T-helper 2 cell (primary cell): Measurements from ENCODE around the gene S1PR3.
"Not testable (repeated sequence)": the region's sequence is repeated elsewhere in the genome, so short reads cannot be mapped to it uniquely, and the experiment has no call there.

Experiments used
- DNase-seq, 5 experiments: peaks; one replicate each; pipeline versions ENCODE4 v3.0.0 to v3.0.0-alpha.2; 2012 to 2022
- total RNA-seq, 2 donors: gene quantifications; one replicate each; lab custom pipeline; 2026; lab: John Stamatoyannopoulos, UW

S1PR3 gene
- 0 to 0.07 reads per million in 2 donors for total RNA-seq

DNA sequence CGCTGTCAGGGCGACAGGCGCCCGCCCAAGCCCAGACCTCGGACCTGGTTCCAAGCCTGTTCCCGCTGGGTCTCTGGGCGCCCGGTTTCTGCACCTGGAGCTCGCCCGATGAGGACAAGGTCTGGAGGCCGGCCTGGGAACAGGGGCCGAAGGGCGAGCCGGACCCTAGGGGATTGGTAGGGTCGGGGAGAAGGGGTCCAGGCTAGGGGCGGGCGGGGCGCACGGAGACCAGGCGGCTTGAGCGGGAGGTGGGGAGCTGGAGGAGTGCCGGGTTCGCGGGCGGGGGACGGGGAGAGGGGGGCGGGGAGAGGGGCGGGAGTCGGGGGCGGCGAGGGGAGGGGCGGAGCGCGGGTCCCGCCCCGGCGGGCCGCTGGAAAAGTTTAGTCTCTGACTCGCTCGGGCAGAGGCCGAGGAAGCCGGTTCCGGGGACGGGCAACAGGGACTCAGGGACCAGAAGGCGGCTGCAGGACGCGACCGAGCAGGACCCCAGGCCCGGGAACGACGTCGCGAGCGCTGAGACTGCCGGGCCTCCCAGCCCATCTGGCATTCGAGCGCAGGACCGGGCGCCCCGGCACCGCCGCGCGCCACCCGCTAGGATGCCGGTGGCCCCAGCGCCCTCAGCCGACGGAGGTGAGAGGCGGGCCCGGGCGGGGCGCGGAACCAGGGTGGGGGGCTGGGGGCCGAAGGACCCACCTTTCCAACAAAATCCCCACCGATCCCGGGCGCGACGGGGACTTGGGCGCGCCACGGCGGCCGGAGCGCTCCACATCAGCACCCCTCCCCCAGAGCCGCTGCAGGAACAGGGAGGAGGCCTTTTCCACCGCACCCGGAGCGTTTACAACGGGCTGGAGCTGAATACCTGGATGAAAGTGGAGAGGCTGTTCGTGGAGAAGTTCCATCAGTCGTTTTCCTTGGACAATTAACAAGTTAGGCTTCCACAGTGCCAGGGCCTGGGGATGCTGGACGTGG, at the start of gene S1PR3:
Gene S1PR3 (plus strand): TSS at position 403 of the 969 bp plus-strand sequence. CDS start 9,733 bp downstream, outside the sequence.
- peak in 1 of 5 experiments; percentile 60 for DNase-seq

- DNase-seq: not testable (repeated sequence)
These were observed 49.7 kb upstream of the S1PR3 start for GRCh38 chr9:88941586-88941985.

DNA sequence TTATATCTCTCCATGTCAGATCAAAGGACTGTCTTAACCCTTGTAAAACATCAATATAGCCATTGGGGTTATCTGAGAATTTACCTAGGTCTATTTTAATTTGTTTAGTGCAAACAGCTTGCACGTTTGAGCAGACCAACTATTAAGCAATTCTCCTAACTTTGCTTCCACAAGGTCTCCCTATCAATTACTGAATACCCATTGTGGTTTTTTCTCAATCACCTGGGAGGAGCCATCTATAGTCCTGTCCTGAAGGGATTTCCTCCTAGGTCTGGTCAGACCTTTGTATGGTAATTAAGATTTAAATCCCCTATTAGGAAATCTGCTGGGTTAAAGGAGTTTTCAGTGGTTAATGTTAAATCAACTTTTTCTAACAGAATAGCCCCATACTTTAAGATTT, 48.9 kb upstream of the S1PR3 start:
- no peak for DNase-seq

DNA sequence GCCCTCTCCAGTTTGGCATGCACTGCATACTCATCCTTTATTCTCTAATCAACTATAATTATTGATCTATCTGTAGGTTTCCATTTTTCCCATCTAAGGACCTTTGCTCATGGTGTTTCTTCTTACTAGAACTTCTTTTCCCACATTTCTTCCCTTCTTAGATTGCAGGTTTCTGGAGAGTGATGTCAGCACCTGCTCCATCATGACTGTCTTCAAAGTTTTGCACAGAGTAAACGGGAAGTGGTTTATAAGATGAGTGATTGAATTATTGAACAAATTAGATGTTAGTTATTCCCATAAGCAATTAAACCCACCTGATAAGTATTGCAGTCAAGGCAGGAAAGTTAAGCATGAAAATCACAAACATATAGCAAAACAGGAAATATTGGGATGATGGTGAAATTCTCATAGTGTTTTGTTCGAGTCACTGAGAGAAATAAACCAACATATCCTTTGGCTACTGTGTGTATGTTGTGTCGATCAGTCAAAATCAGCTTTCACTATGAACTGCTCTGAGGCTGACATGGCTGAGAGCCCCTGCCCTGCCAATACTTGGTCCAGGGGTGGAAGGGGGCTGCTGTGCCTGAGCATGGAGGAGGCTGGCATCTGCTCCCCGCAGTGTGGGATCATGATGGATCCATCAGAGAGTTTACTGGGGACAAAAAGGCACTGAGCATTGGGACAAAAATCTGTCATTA, 45.5 kb upstream of the S1PR3 start:
- peak in 1 of 5 experiments; percentile 77 for DNase-seq

GRCh38 chr9:88947581-88948573, 43.4 kb upstream of the S1PR3 start:
- DNase-seq: no peak

GRCh38 chr9:88949425-88949824, 41.8 kb upstream of the S1PR3 start:
- no peak for DNase-seq

DNA sequence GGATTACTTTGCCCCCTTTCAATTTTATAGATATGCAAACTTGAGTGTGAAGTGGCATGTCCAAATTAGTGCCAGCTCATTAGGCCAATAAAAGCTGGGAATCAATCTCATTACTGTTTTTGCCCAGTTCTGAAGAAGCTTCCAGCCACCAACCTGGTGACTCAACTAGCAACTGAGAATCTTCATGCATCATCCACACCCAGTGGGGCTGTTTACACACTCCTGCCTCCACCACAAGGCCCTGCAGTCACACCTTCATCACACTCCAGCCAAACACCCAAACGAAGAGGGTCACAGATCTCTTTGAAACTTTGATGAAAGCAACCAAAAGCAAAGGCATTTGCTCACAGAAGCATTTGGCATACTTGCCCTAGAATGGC, 41.3 kb upstream of the S1PR3 start:
- DNase-seq: peak in 1 of 5 experiments; percentile 91

DNA sequence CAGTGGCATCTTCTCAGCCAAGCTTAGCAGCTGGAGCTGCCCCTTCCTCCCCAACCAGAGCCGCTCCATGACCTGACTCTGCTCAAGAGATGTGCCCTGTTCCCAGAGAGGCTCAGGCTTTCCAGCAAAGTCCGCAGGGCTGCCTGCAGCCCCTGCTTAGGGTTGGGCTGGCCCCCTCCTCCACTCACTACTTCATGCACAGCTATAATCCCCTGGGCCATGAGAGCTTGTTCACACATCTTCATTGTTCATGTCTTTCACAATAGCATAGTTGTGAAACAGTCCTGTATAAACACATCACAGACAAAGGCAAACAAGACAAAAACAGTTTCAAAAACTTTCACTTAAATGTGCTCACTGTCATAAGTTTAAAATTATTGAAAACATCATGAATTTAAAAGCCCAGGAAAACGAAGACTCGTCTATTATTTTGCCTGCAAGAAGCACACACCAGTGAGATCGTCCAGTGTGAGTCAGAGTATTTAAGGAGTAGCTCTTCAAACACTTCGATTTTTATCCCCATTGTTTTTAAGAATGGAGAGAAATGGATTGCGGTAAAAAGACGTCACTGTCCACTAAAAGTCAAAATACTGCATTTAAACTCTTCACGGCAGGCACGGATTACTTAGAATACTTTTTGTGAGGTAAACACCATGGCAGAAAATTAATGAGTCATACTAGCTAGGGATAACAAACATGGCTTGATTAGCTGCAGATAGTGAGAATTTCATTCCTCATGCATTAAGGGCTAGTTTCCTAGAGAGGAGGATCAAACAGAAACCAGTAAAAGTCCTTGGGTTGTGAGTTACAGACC, 40.7 kb upstream of the S1PR3 start:
- DNase-seq: peak in 1 of 5 experiments; percentile 32

- no peak for DNase-seq
These were observed 40.1 kb upstream of the S1PR3 start for GRCh38 chr9:88951155-88951542.

DNA sequence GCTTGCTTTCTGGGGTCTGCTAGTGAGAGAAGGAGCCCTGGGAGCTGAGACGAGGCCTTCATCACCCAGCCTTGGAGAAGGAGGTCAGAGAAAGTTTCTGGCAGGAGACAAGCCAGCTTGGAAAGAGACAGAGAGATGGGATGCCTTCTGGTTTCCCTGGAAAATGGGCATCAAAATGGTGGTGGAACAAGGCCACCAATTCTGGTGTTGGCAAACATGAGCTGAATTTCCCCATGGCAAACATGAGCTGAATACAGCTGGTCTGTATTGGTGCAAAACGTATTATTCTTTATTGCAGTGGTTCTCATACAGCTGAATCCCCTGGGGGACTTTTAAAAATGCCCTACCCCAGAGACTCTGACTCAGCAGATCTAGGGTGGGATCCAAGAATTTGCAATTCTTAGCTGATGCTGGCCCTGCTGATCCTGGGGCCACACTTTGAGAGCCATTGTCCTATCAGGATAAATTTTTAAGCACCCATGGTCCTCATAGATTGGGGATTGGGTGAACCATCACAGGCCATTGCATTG, 39.1 kb upstream of the S1PR3 start:
- no peak for DNase-seq

DNA sequence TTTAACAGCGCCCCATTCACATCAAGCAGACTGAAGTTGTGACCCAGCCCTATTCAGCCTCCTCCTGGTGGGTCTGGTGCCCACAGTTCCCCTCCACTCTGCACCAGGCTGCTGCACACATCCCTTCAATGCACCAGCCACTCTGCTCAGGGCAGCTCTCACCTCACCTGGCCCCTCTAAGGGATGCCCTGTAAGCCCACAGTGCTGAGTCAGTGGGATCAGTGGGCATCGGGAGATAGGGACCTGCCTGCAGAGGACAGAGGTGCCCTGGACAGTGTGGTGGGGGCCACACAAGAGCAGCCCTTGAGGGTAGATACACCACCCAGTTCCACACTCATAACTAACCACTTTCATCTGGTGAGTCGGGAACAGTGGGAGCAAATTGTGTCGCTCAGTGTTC, 38.3 kb upstream of the S1PR3 start:
- no peak for DNase-seq

DNA sequence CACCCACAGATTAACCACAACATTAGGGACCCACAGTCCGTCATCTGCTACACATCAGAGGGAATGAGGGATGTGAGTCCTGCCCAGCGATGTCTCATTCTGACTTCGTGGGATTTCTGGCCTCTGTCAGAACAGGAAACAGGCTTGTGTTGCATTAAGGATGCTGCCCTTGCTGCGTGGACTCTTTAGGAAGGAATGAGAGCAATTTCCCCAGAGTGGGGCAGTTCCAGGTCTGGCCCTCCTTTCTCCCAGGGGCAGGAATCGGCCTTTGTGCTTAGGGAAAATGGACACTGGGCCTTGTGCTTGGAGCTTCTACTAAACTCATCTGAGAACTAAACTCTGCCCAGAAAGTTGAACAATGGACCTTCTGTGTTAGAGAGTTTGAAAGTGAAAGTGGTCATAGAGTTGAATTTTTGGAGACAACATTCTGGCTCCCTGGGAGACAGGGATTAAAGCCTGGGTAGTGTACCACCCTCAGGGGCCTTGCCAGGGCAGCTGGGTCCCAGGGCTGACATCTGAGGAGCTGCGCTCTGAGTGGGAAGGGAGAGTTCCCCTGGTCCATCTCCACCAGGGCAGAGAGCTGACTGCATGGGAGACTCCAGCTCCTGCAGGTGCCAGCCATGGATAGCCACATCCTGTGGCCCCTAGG, 37.8 kb upstream of the S1PR3 start:
- no peak for DNase-seq

- peak in 1 of 5 experiments; percentile 73 for DNase-seq
These were observed 37.2 kb upstream of the S1PR3 start for GRCh38 chr9:88954066-88954465.

DNA sequence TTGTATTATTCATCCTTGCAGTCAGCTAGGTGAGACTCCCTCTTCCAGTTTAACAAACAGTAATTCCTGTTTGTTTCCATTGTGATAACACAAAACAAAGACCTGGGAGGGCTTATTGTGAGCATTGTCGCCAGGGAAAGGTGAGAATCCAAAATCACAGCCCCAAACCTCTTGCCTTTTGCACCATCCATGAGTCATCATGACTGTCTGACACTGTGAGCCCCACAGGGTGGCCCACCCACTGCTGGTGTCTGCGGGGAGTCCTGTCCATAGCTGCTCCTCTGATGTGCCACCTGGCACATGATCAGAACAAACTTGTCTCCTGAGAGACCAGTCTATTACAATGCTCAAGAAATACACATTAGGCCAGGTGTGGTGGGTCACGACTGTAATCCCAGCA, 33.7 kb upstream of the S1PR3 start:
- DNase-seq: no peak

DNA sequence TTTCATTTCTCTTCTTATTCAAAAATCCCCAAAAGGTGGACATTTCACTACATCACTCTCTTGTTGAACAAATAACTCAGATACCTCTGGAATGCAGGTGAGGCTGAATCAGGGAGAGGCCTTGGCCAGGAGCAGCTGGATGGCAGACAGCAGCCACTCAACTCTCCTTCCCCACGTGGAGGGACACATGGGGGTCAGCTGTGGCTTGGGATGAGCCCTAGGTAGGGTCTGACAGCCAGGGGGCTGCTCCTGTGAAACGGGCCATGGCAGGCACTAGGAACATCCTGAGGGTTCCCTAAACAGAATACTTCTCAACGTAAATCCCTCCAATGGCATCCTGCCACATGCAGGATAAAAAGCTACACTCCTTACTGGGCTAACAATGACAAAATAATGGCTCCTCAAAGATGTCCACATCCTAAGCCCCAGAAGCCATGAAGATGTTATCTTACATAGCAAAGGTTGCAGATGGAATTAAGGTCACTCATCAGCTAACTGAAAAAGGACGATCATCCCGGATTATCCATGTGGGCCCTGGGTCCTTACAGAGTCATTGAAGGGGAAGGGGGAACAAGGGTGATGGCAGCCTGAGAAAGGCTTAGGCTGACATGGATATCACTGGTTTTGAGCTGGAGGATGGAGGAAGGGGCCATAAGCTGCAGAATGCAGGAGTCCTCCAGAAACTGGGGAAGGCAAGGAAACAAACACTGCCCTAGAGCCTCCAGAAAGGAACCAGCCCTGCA, 31.4 kb upstream of the S1PR3 start:
- DNase-seq: no peak

DNA sequence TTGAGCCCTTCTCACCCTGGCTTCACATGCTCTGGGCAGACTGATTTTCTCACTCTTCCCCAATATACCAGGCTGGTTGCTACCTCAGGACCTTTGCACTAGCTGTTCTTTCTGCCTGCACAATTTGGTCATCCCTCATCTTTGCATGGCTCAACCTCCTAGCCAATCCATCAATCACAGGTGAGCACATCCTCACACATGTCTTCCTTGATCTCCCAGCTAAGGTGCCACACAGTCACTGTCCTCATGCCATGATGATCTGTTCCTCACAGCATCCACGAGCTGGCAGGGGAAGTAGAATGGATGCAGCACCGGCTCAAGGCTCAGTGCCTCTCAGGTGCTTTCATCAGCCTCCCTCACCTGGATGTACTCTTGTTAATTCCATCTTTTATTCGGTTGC, 30.6 kb upstream of the S1PR3 start:
- no peak for DNase-seq

DNA sequence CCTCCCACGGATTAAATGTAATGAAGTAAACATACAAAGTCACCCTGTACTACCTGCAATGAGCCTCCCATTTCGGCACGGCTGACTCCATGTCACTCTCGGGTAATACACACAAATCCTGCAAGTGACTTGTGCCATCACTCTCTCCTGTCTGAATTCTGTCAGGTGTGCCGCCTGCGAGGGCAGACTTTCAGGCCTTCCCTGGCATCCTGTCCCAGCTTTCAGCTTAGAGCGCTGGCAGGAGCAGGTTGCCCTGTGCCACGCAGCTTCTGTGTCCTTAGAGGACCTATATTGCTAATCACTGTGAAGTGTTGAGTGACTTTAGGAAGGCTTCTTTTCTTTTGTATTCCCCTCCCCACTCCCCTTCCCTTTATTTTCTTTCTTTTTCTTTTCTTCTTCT, 25.8 kb upstream of the S1PR3 start:
- DNase-seq: no peak

- no peak for DNase-seq
These were observed 24.2 kb upstream of the S1PR3 start for GRCh38 chr9:88966894-88967676.

DNA sequence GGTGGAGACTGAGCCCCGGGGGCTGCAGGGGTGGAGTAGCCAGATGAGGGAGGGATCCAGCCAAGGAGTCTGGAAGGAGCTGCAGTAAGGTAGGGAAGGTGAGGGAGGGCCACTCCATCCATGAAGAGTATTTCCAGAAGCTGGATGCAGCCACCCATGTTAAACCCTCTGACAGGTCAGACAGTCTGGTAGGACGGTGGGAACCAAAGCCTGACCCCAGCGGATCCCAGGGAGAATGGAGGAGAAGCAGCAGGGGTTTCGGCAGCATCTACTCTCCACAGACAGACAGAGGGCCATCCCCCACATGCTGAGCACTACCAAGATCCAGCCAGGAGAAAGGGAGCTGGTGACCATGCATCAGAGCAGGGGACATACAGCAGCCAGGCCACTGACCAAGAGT, 22.5 kb upstream of the S1PR3 start:
- DNase-seq: no peak
